GM12875 (cell line): ENCODE results near the gene TMEM35A.
A peak's percentile ranks its signal among the peaks of the same experiment; 100 is the strongest.
"Not testable (repeated sequence)": the region's sequence is repeated elsewhere in the genome, so short reads cannot be mapped to it uniquely, and the experiment has no call there.

Experiments
- H3K4me3 ChIP-seq: one replicate; pipeline ENCODE4 v1.5.1; 2011; ENCODE audit warnings: low read depth, low read length, control low read depth
- CTCF ChIP-seq: IDR thresholded peaks from 2 replicates; pipeline ENCODE4 v1.5.1; 2011; ENCODE audit warnings: low read depth, mild to moderate bottlenecking, control low read depth, inconsistent platforms, low read length, moderate library complexity, borderline replicate concordance; ENCODE audit not compliant: insufficient read depth

Gene TMEM35A

GRCh38 chrX:101078716-101079598 lies at the start of gene TMEM35A:
Gene TMEM35A (plus strand): TSS chrX:101078879. CDS start chrX:101079003, 124 bp downstream.
- H3K4me3 ChIP-seq = no peak within 1 kb of the TSS
- no peak for TF ChIP-seq CTCF

GRCh38 chrX:101029665-101030064 lies 49.0 kb upstream of the TMEM35A start:
- no peak for TF ChIP-seq CTCF
- no peak overlapping the region for H3K4me3 ChIP-seq

GRCh38 chrX:101037231-101037630 lies 41.4 kb upstream of the TMEM35A start:
- H3K4me3 ChIP-seq = no peak overlapping the region
- TF ChIP-seq CTCF = no peak

- H3K4me3 ChIP-seq = no peak overlapping the region
- TF ChIP-seq CTCF = no peak
Measured at GRCh38 chrX:101040197-101040596, 38.5 kb upstream of the TMEM35A start.

- H3K4me3 ChIP-seq = peak overlapping the region; percentile 72
- TF ChIP-seq CTCF = no peak
Measured at GRCh38 chrX:101051153-101051548, 27.5 kb upstream of the TMEM35A start.

- no peak for TF ChIP-seq CTCF
- H3K4me3 ChIP-seq = peak within 1 kb of the TSS; percentile 72
Measured at GRCh38 chrX:101051549-101052302, 27.0 kb upstream of the TMEM35A start, which contains the start of gene TRMT2B. Gene TRMT2B (minus strand): TSS chrX:101052111. CDS start chrX:101042289, 9,822 bp downstream.

GRCh38 chrX:101056551-101056950 lies 22.1 kb upstream of the TMEM35A start:
- H3K4me3 ChIP-seq = not testable (repeated sequence)
